HG02763 (cell line): ENCODE measurements around the gene ZBTB8A.
"Not testable (repeated sequence)": the region's sequence is repeated elsewhere in the genome, so short reads cannot be mapped to it uniquely, and the experiment has no call there.

Experiments used
- ATAC-seq: cut with Tn5 transposase; IDR thresholded peaks from one replicate; pipeline ENCODE4 v1.9.1; 2021; ENCODE audit warnings: mild to moderate bottlenecking, moderate library complexity; ENCODE audit not compliant: unreplicated experiment

The ZBTB8A gene

GRCh38 chr1:32536117-32536516 lies 3.1 kb upstream of the ZBTB8A start:
- no peak for ATAC-seq

- no peak for ATAC-seq
Observed at GRCh38 chr1:32536764-32537163, 2.5 kb upstream of the ZBTB8A start.

- no peak for ATAC-seq
Observed at GRCh38 chr1:32539584-32540571, 651 bp downstream of the ZBTB8A start.

GRCh38 chr1:32540605-32541004 lies 1.4 kb downstream of the ZBTB8A start:
- no peak for ATAC-seq

- no peak for ATAC-seq
Observed at GRCh38 chr1:32541064-32541566, 1.9 kb downstream of the ZBTB8A start.

- ATAC-seq: no peak
Observed at GRCh38 chr1:32546611-32547010, 7.4 kb downstream of the ZBTB8A start.

- ATAC-seq: no peak
Observed at GRCh38 chr1:32549616-32550015, 10.4 kb downstream of the ZBTB8A start.

GRCh38 chr1:32554288-32554687 lies 15.1 kb downstream of the ZBTB8A start:
- no peak for ATAC-seq

GRCh38 chr1:32557035-32557434 lies 17.8 kb downstream of the ZBTB8A start:
- not testable (repeated sequence) for ATAC-seq

GRCh38 chr1:32557812-32558211 lies 18.6 kb downstream of the ZBTB8A start:
- no peak for ATAC-seq

- no peak for ATAC-seq
Observed at GRCh38 chr1:32568929-32569328, 29.7 kb downstream of the ZBTB8A start.

- ATAC-seq: no peak
Observed at GRCh38 chr1:32580348-32581017, 41.3 kb downstream of the ZBTB8A start.

- no peak for ATAC-seq
Observed at GRCh38 chr1:32592943-32593342, 53.7 kb downstream of the ZBTB8A start.

- ATAC-seq: no peak
Observed at GRCh38 chr1:32600034-32600433, 60.8 kb downstream of the ZBTB8A start.

- no peak for ATAC-seq
Observed at GRCh38 chr1:32605711-32606424, 66.6 kb downstream of the ZBTB8A start.

- ATAC-seq: no peak
Observed at GRCh38 chr1:32606565-32607371, 67.5 kb downstream of the ZBTB8A start.

- ATAC-seq: no peak
Observed at GRCh38 chr1:32609180-32609579, 70.0 kb downstream of the ZBTB8A start.

GRCh38 chr1:32611859-32612188 lies 72.6 kb downstream of the ZBTB8A start:
- no peak for ATAC-seq

- peak; percentile 84 for ATAC-seq
Observed at GRCh38 chr1:32612189-32612881, 73.1 kb downstream of the ZBTB8A start.

- ATAC-seq: no peak
Observed at GRCh38 chr1:32613472-32613871, 74.2 kb downstream of the ZBTB8A start.
